PFSK-1 (cell line): ENCODE results near the gene GCG.

Experiments used
- FOXP2 ChIP-seq: optimal IDR thresholded peaks from 2 replicates; pipeline ENCODE3; 2011; ENCODE audit warnings: borderline replicate concordance, control low read depth, inconsistent platforms; ENCODE audit not compliant: insufficient read depth; ENCODE audit errors: extremely low read length, extremely low read depth
- POLR2AphosphoS5 ChIP-seq: IDR thresholded peaks from 2 replicates; pipeline ENCODE4 v1.6.1; 2012; ENCODE audit warnings: low read depth, mild to moderate bottlenecking, control low read depth, low read length, moderate library complexity
- SIN3A ChIP-seq: IDR thresholded peaks from 2 replicates; pipeline ENCODE4 v1.6.1; 2012; ENCODE audit warnings: mild to moderate bottlenecking, low read length, moderate library complexity, borderline replicate concordance; ENCODE audit not compliant: insufficient read depth
- TAF1 ChIP-seq: IDR thresholded peaks from 2 replicates; pipeline ENCODE4 v1.6.1; 2012; ENCODE audit warnings: low read length, control low read depth, borderline replicate concordance; ENCODE audit not compliant: insufficient read depth
- TF ChIP-seq, protein P1 (sequence below), 2 experiments: IDR thresholded peaks; 2 replicates each; pipeline versions ENCODE4 v1.6.1 to v1.8.0; 2011 to 2012; ENCODE audit warnings: low read depth in 2 of 2, low read length in 2 of 2, control low read depth in 1 of 2, inconsistent platforms in 1 of 2, mild to moderate bottlenecking in 1 of 2, moderate library complexity in 1 of 2; ENCODE audit not compliant: insufficient read depth in 1 of 2

GCG gene

DNA sequence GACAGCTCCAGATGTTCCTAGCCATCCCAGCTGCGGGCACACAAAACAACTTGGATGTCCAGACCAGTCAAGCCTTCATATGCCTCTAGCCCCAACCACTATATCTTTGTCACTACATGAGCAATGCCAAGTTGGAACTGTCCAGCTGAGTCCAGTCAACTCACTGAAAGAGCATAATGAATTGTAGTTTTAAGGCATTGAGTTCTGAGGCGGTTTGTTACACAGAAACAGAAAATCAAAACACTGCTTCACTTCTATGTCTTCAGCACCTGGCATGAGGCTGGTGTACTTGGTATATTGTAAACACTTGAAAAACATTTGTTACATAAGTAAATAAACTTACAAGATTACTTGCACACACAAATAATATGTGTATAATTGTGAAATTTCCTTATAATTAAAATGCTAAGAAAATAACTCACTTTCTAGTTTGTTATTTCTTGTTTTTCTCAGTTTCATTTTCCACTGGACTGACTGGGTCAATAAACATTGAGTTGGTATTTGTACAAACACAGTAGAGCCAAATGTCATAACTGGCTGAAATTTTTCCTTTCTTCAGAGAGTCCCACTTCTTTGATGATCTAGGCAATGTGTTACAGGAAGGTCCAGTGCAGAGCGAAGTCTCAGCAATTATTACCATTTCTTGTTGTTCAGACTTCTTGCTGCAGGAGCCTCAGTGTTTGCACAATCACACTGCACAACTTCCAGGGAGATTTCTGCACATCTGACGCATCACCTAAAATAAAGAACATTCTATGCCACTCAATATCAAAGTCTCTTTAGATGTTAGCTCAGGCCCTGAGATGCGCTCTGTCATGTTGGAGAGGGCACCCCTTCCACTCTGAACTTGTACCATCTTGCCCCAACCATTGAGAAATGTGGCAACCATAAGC lies 39.8 kb downstream of the GCG start:
- TF ChIP-seq SIN3A, result no peak
- TF ChIP-seq, protein P1, sequence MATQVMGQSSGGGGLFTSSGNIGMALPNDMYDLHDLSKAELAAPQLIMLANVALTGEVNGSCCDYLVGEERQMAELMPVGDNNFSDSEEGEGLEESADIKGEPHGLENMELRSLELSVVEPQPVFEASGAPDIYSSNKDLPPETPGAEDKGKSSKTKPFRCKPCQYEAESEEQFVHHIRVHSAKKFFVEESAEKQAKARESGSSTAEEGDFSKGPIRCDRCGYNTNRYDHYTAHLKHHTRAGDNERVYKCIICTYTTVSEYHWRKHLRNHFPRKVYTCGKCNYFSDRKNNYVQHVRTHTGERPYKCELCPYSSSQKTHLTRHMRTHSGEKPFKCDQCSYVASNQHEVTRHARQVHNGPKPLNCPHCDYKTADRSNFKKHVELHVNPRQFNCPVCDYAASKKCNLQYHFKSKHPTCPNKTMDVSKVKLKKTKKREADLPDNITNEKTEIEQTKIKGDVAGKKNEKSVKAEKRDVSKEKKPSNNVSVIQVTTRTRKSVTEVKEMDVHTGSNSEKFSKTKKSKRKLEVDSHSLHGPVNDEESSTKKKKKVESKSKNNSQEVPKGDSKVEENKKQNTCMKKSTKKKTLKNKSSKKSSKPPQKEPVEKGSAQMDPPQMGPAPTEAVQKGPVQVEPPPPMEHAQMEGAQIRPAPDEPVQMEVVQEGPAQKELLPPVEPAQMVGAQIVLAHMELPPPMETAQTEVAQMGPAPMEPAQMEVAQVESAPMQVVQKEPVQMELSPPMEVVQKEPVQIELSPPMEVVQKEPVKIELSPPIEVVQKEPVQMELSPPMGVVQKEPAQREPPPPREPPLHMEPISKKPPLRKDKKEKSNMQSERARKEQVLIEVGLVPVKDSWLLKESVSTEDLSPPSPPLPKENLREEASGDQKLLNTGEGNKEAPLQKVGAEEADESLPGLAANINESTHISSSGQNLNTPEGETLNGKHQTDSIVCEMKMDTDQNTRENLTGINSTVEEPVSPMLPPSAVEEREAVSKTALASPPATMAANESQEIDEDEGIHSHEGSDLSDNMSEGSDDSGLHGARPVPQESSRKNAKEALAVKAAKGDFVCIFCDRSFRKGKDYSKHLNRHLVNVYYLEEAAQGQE (IDR thresholded peaks at IDR 0.05; ENCODE audit: insufficient read depth in 1 of 2, low read depth in 2 of 2, low read length in 2 of 2), result peak; percentile 40 to 80; a peak in 3 of 4 replicates

DNA sequence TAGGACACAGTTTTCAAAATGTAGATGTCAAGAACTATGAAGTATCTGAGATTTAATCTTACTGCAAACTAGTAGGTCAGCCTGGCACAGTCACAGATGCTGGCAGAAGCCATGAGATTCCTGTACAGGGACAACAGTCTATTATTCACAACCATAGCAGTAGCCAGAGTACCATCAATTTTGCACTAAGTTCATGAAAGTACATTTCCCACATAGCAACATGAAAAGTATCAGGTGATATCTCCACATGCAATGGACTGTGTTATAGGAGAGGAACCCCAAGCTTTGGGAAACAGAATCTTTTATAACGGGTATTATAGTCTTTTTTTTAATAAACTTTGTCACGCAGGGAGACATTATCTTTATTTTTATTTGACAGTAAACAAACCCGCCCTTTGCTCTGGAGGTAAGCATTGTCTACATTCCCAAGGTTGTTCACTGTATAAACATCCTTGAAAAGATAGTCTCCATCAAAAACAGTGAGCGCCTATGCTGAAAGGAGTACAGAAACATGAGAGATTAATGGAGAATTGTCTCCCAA lies 44.6 kb downstream of the GCG start:
- TF ChIP-seq FOXP2 (no peak), SIN3A (no peak), POLR2AphosphoS5 (no peak), TAF1 (no peak)
- TF ChIP-seq, protein P1 (IDR thresholded peaks at IDR 0.05; ENCODE audit: insufficient read depth in 1 of 2, low read depth in 2 of 2, low read length in 2 of 2), result no peak

DNA sequence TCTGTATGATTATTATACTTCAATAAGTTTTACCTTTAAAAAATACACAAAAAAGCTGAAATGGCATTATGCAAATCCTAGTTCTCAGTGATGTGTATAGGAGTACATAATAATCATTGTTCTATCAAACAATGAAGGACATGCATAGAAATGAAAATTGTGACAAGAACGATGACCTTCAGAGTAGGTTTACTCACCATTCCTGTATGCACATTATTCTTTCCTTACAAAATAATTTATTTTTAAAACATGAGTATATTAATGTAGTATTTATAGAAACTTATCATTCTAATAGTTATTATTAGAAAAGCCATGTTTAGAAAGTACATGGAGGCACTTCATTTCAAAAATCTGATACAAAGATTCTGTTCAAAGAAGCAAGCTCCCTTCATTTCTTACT lies 45.3 kb downstream of the GCG start:
- TF ChIP-seq SIN3A, result no peak
- TF ChIP-seq FOXP2, result no peak
- TF ChIP-seq POLR2AphosphoS5, result no peak
- no peak for TF ChIP-seq TAF1
- TF ChIP-seq, protein P1 (IDR thresholded peaks at IDR 0.05; ENCODE audit: insufficient read depth in 1 of 2, low read depth in 2 of 2, low read length in 2 of 2), result no peak

DNA sequence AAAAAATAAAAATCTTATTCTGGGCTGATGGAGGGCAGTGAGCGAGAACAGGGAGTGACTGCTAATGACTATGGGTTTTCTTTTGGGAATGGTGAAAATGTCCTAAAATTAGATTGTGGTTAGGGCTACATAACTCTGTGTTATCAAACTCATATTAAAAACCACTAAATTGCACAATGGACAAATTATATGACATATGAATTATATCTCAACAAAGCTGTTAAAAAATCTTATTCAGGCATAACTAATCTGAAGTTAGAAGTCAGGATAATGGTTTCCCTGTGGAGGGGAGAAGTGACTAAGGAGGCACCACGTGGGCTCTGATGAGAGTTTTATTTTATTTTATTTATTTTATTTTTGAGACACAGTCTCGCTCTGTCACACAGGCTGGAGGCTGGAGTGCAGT lies 45.9 kb downstream of the GCG start:
- TF ChIP-seq, protein P1 (IDR thresholded peaks at IDR 0.05; ENCODE audit: insufficient read depth in 1 of 2, low read depth in 2 of 2, low read length in 2 of 2), result no peak
- TF ChIP-seq FOXP2 (no peak), POLR2AphosphoS5 (no peak), SIN3A (no peak), TAF1 (no peak)
